HK-2 (cell line): ENCODE data around the gene PRSS57.

Experiments used
- DNase-seq: peaks from one replicate; pipeline ENCODE4 v3.0.0-alpha.2; 2018; ENCODE audit not compliant: unreplicated experiment

PRSS57 gene

DNA sequence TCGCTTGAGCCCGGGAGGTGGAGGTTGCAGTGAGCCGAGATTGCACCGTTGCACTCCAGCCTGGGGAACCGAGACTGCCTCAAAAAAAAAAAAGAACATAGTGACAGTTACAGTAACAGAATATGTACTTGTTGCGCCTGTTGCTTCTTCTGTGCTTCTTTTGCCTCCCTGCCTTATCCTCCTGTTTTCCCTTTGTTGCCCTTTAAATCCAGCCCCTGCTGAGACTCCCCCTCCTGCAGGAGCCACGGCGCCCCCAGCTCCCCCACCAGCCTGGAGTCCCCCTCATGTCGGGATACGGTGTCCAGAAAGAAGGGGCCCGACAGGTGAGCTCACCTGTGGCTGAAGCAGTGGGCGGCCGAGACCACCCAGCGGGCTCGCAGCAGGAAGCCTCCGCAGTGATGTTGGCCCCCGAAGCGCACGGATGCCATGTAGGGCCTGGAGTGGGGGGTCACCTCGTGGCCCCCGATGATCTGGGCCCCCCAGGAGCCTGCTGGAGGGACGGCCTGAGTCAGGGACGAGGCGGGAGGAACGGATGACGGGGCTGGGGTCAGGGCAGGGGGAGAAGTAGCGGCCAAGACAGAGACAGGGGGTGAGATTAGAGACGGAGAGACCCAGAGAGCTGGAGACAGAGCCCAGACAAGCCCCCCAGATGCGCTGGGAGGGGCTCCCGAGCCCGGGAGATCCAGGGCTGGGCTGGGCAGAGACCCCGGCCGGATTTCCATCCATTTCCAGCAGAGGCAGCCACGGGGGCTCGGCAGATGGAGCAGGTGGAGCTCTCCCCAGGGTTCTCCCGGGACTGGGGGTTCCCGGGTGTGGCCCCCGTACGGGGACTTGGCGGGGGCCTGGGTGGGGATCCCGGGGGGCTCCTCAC lies 536 bp downstream of the PRSS57 start:
- DNase-seq = no peak

- no peak for DNase-seq
These were observed 5.0 kb downstream of the PRSS57 start for GRCh38 chr19:690203-690602.

- no peak for DNase-seq
These were observed 6.3 kb downstream of the PRSS57 start for GRCh38 chr19:688992-689391.

DNA sequence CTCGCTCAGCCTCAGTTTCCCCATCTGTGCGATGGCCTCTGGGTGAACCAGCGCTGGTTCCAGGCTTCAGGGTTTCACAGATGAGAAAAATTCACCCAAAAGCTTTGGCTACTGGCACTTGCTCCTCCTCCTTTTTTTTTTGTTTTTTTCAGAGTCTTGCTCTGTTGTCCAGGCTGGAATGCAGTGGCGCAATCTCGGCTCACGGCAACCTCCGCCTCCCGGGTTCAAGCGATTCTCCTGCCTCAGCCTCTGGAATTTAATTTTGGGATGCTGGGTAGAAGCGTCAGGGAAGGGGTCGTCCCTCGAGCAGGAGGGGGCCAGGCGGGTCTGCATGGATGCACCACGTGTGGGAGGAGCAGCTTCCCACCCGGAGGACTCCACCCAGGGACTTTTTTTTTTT lies 7.0 kb downstream of the PRSS57 start:
- DNase-seq = no peak

GRCh38 chr19:687569-688166 lies 7.6 kb downstream of the PRSS57 start:
- no peak for DNase-seq

GRCh38 chr19:686589-687297 lies 8.5 kb downstream of the PRSS57 start:
- DNase-seq = no peak

- DNase-seq = no peak
These were observed 9.8 kb downstream of the PRSS57 start for GRCh38 chr19:685454-685931.

DNA sequence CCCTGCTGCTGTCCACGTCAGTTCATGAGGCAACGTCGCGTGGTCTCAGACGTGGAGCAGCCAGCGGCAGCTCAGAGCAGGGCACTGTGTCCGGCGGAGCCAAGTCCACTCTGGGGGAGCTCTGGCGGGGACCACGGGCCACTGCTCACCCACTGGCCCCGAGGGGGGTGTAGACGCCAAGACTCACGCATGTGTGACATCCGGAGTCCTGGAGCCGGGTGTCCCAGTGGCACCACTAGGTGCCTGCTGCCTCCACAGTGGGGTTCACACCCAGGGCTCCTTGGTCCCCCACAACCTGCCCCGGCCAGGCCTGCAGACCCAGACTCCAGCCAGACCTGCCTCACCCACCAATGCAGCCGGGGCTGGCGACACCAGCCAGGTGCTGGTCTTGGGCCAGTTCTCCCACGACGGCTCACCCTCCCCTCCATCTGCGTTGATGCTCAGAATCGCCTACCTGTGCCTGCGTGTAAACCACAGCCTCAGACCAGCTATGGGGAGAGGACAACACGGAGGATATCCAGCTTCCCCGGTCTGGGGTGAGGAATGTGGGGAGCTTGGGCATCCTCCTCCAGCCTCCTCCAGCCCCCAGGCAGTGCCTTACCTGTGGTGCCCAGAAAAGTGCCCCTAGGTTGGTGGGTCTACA lies 12.5 kb downstream of the PRSS57 start:
- no peak for DNase-seq

- DNase-seq = no peak
These were observed 13.9 kb downstream of the PRSS57 start for GRCh38 chr19:681029-682019.

GRCh38 chr19:680287-681028 lies 14.8 kb downstream of the PRSS57 start:
- DNase-seq = peak; percentile 100

DNA sequence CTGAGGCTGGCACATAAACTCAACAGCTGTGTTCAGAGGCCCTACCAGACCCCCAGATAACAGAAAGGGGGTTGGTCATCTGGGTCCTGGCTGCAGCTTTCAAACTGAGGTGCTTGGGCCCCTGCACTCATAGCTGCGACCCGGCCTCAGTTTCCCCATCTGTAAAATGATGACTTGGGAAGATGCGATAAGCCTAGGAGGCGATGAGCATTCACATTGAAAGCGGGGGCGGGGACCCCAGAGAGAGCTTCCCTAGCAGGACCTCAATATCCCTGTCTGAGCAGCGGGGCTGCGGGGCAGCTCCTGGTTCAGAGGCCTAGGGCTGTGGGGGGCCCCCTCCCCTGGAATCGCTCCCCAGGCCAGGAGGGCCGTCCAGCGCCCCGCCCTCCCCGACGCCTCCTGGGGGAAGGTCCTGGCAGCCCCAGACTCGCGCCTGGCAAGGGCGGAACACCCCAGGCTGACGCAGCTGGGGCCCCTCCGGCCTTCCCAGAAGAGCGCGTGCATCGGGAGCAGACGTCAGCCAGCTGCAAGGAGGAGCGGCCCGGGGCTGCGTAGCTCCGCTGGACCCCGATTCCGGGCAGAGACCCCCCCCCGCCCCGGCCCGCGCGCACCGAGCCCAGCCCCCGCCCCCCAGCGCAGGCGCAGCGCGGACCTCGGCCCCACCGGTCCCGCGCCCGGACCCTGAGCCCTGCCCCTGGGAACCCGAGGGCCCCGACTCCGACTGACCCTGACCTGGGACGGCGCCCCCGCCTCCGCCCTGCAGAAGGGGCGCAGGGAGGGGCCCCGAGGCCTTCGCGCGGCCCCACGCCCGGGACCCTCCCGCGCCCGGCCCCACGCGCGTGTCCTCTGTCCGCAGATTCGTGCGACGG lies 15.6 kb downstream of the PRSS57 start:
- DNase-seq = peak; percentile 71

- no peak for DNase-seq
These were observed 16.4 kb downstream of the PRSS57 start for GRCh38 chr19:678791-679388.

- DNase-seq = no peak
These were observed 17.4 kb downstream of the PRSS57 start for GRCh38 chr19:677601-678436.

DNA sequence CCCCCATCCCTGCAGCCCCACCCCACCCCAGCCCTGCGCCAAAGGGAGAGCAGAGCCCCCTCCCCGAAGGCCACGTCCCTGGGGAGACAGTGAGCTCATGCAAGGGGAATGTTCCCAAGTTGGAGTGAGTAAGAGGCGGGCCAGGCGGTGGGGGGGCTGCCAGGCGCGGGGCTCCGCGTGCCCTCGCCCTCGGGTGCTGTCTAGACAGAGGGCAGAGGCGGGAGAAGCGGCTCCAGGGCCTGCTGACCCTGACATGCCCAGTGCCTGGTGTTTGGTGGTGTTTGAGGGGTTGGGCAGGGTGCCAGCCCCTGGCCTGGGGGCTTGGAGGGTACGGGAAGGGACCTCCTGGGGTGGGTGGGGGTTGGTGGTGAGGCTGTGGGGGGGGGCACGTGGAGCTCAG lies 18.1 kb downstream of the PRSS57 start:
- DNase-seq = peak; percentile 94

GRCh38 chr19:676339-677105 lies 18.7 kb downstream of the PRSS57 start, which contains the start of gene FSTL3:
Gene FSTL3 (plus strand): TSS chr19:676392. CDS start chr19:676424, 32 bp downstream.
- peak; percentile 60 for DNase-seq

DNA sequence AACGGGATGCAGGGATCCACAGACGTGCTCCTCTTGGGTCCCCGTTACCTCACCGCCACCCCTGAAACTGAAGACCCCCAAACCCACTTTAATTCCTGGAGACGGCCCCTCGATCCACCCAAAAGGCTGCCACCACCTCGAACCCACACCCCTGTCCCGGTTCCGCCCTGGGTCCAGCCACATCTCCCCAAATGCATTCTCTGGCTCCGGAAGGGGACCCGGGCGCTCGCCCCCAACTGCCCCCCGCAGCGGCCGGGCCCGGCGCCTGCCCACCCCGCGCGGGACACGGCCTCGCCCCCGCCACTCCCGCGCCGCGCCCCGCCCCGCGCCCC lies 19.3 kb downstream of the PRSS57 start:
- no peak for DNase-seq
